Activated CD8-positive, alpha-beta memory T cell treated with anti-CD3 and anti-CD28 coated beads, Interleukin-2, amount 50 U/mL, for 4 hours (primary cell): ENCODE measurements around the gene CSF2.
A peak's percentile ranks its signal among the peaks of the same experiment; 100 is the strongest.

ENCODE experiments used
- DNase-seq: peaks from one replicate; pipeline ENCODE4 v3.0.0-alpha.2; 2020

CSF2 gene

GRCh38 chr5:132055808-132056609 is 17.6 kb upstream of the CSF2 start:
- peak; percentile 43 for DNase-seq

- DNase-seq = peak; percentile 9
Observed at GRCh38 chr5:132056610-132057497, 16.7 kb upstream of the CSF2 start.

GRCh38 chr5:132057498-132058255 is 15.9 kb upstream of the CSF2 start:
- peak; percentile 9 for DNase-seq

DNA sequence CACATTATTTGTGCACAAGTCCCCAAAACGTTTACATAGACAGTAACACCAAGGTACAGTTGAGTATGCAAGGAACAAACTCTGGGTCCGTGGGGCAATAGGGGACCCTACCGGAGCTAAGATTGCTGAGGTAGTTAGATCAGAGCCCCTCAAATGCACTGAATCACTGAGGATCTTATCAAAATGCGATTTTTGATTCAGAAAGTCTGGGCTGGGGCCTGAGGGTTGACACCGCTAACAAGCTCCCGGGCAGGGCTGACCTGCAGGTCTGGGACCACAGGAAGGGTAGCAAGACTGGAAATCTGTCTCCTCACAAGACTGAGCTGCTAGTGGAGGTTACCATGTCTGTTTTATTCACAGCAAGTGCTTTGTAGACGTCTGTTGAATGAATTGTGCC is 14.9 kb upstream of the CSF2 start:
- peak; percentile 6 for DNase-seq

GRCh38 chr5:132059043-132059695 is 14.4 kb upstream of the CSF2 start:
- peak; percentile 15 for DNase-seq

DNA sequence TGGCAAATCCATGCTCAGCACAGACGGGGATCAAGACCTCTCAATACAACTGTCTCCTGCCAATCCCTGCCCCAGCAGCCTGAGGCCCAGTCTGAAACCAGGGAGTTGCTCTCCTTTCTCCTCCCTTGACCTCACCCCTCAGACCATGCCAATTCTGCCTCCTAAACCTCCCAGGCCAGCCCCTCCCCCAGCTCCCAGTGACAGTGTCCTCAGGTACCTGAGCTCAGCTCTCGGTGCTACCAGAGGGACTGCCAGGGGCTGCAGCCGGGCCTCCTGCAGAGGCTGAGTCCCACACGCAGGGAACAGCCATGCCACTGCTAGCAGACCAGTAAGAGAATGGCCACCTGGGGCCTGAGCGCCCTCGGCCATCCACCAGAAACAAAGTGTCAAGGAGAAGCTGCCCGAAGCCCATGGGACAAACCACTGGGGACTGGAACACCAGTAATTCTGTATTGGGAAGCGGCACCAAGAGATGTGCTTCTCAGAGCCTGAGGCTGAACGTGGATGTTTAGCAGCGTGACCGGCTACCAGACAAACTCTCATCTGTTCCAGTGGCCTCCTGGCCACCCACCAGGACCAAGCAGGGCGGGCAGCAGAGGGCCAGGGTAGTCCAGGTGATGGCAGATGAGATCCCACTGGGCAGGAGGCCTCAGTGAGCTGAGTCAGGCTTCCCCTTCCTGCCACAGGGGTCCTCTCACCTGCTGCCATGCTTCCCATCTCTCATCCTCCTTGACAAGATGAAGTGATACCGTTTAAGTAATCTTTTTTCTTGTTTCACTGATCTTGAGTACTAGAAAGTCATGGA is 13.7 kb upstream of the CSF2 start:
- peak; percentile 4 for DNase-seq

DNA sequence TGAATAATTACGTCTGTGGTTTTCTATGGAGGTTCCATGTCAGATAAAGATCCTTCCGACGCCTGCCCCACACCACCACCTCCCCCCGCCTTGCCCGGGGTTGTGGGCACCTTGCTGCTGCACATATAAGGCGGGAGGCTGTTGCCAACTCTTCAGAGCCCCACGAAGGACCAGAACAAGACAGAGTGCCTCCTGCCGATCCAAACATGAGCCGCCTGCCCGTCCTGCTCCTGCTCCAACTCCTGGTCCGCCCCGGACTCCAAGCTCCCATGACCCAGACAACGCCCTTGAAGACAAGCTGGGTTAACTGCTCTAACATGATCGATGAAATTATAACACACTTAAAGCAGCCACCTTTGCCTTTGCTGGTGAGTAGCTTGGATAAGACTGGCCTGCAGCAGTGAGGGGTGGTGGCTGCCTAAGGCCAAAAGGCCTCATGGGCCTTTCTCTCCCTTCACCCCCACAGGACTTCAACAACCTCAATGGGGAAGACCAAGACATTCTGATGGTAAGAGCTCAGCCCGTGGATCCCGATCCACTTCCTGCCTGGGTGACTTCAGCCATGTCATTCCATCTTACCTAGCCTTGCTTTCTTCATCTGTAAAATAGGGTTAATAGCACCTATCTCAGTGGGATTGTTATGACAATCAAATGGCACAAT is 13.0 kb upstream of the CSF2 start, which contains the start of gene IL3:
IL3 (plus strand) TSS at position 155 of the 661 bp plus-strand sequence; CDS start at position 207, 52 bp downstream.
- peak; percentile 9 for DNase-seq

DNA sequence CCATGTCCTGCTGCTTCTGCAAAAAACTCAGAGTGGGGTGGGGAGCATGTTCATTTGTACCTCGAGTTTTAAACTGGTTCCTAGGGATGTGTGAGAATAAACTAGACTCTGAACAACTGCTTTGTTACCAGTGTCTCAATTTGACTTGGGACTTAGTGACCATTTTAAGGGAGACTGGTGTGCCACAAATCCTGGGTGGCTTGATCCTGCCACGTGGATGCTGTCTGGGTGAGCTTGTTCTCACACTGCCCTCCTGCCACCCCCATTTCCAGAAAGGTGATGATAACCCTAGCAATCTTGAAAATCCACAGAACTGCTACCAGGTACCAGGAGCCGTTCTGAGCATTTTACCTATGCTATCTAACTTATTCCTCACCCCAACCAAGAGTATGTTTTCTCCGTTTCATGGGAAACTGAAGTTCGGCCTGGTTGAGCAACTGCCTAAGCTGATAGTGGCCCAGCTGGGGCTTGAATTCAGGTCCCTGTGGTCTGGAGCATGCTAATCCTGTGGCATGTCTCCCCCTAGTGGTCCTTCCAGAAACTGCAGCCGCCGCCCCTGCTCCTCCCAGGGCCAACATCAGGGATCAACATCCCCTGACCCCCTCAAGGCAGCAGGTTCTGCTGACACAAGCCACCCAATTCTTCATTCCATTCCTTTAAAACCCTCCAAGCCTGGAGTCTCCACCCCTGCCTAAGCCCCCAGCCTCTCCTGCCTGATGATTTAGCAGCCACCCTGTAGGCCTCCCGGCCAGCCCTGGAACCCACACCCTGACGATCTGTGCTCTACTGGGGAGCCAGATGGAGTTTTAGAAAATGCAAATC is 10.3 kb upstream of the CSF2 start:
- peak; percentile 83 for DNase-seq

- DNase-seq = peak; percentile 16
Observed at GRCh38 chr5:132064140-132064539, 9.4 kb upstream of the CSF2 start.

DNA sequence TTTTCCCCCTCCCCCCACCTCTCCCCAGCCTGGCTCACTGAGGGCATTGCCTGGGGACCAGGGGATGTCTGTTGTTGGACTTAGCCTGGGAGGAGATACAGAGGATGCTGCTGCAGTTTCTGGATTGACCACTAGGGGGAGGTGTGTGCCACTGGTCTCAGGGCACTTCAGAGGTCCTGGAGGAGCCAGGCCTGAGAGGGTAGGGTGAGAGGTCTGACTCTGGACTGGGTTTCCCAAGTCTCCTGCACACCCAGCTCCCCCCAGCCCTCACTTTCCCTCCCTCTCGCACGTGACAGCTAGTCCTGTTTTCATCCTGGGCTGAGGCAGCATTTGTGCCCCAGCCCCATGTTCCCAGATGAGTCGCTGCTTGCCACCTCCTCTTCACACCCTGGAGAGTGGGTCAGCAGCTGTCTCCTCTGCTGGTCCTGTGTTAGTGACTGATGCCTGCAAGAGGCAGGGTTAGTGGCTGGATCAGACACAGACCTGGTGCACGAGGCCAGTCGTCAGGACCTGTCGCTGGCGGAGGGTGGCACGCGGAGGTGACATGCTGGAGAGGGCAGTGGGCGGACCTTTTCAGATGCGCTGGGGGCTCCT is 8.8 kb upstream of the CSF2 start:
- peak; percentile 79 for DNase-seq

DNA sequence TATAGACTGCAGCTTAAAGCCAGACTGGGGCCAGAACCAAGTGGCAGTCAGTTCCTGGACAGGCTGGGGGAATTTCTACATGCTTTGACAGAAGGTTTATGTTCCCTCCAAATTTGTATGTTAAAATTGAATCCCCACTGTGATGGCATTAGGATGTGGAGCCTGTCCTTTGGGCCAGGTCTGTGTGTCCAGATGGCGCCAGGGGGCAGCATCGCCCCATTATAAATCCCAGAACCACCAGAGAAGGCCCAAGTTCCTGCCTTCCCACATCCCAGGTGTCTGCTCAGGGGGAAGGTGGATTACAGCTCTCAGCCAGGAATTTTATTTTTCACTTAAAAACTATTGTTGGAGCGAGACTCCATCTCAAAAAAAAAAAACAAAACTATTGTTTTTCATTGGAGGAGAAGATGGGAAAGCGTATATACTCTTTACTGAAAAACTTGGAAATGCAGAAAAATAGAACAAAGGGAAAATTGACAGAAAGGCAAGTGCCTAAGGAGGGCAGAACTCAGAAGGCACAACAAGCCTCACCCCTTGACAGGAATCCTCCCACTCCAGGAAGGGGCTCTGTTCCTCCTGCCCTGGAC is 8.1 kb upstream of the CSF2 start:
- DNase-seq = peak; percentile 51

DNA sequence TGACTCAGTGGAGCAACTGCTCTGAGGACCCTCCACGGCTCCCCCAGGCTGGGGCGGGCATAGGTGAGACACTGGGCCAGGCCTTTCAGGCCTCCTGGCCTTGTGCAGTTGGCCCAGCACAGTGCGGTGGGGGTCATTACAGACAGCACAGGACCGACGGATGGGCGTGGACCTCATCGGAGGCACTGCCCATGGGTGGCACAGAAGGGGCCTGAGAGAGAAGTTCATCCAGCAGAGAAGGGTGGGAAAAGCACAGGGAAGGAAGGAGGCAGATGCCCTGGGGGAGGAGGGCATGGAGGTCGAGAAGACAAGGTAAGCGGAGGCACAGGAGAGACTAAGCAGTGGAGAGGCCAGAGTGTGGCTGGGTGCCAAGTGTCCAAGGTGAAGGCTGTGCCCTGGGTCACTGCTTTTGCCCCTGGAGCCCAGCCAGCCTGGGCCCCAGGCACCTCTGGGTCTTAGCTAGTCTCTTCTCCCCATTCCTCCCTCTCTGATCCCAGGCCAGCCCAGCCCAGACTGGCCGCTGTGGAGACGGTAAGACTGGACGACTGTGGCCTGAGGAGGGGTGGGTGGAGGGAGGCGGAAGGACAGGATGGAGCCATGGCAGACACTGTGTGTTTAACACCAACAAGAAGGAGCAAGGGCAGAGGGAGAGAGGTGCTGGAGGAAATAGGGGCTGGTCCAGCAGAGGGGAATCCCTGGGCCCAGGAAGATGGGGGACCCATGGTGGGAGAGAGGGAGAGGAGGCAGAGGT is 7.5 kb upstream of the CSF2 start:
- no peak for DNase-seq

DNA sequence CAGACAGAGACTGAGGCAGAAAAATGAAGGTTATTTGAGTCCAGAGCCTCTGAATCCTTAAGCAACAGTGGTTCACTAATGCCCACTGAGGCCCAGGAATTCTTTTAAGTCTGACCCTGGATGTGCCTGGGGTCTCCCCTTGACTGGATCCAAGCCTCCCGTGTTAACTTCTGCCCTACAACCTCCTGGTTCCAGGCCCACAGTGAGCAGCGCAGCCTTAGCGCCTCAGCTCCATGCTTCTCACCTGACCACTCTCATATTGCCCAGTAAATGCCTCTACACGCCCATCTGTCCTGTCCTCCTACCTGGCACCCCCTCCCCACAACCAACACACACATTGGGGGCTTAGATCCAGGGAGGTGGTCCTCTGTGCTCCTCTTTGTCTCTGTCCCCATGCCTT is 6.7 kb upstream of the CSF2 start:
- no peak for DNase-seq

GRCh38 chr5:132067451-132067850 is 6.1 kb upstream of the CSF2 start:
- DNase-seq = no peak

GRCh38 chr5:132067941-132068808 is 5.4 kb upstream of the CSF2 start:
- no peak for DNase-seq

DNA sequence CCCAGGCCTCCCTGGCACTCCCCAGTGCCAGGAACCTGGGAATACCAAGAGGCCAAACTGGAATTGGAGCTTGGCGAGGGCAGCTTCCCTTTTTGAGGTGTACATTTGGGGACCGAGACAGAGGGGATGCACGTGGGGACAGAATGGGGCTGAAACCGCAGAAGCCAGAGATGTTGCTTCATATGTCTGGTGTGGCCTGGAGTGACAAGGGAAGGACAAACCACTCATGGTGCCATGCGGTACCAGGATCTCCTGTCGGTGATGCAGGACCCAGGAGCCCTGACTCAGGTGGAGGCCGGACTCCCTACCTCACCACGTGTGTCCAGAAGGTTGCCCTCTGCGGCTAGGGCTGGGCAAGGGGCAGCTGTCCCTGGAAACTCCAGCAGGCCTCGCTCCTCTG is 4.0 kb upstream of the CSF2 start:
- no peak for DNase-seq

- no peak for DNase-seq
Observed at GRCh38 chr5:132069994-132070393, 3.6 kb upstream of the CSF2 start.
